ENCODE data around the gene OPHN1.

DNA sequence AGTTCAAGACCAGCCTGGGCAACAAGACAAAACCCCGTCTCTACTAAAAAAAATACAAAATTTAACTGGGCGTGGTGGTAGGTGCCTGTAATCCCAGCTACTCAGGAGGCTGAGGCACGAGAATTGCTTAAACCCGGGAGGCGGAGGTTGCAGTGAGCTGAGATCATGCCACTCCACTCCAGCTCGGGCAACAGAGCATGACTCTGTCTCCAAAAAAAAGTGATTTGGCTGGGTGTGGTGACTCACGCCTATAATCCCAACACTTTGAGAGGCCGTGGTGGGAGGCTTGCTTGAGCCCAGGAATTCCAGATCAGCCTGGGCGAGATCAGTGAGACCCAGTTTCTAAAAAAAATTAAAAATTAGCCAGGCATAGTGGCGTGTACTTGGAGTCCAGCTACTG lies 4.1 kb downstream of the OPHN1 start:
- TF ChIP-seq TAF1 (IDR thresholded peaks at IDR 0.05; ENCODE audit: borderline replicate concordance, insufficient read depth, low read length), result no peak
- TF ChIP-seq, protein P1, sequence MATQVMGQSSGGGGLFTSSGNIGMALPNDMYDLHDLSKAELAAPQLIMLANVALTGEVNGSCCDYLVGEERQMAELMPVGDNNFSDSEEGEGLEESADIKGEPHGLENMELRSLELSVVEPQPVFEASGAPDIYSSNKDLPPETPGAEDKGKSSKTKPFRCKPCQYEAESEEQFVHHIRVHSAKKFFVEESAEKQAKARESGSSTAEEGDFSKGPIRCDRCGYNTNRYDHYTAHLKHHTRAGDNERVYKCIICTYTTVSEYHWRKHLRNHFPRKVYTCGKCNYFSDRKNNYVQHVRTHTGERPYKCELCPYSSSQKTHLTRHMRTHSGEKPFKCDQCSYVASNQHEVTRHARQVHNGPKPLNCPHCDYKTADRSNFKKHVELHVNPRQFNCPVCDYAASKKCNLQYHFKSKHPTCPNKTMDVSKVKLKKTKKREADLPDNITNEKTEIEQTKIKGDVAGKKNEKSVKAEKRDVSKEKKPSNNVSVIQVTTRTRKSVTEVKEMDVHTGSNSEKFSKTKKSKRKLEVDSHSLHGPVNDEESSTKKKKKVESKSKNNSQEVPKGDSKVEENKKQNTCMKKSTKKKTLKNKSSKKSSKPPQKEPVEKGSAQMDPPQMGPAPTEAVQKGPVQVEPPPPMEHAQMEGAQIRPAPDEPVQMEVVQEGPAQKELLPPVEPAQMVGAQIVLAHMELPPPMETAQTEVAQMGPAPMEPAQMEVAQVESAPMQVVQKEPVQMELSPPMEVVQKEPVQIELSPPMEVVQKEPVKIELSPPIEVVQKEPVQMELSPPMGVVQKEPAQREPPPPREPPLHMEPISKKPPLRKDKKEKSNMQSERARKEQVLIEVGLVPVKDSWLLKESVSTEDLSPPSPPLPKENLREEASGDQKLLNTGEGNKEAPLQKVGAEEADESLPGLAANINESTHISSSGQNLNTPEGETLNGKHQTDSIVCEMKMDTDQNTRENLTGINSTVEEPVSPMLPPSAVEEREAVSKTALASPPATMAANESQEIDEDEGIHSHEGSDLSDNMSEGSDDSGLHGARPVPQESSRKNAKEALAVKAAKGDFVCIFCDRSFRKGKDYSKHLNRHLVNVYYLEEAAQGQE (IDR thresholded peaks at IDR 0.05; ENCODE audit: insufficient read depth in 1 of 2, low read depth in 2 of 2, low read length in 2 of 2), result no peak
- TF ChIP-seq SIN3A (IDR thresholded peaks at IDR 0.05; ENCODE audit: borderline replicate concordance, insufficient read depth, low read length), result no peak
- no peak for TF ChIP-seq POLR2AphosphoS5 (IDR thresholded peaks at IDR 0.05; ENCODE audit: low read depth, low read length)
